HEK293 (cell line): ENCODE results near the gene MAP3K14.

ENCODE experiments used
- CTCF ChIA-PET: fragments of 350-600 bp; formaldehyde crosslinking; extraction: SDS; loops from one replicate; lab custom pipeline; 2021; ENCODE audit warnings: antibody characterized with exemption; lab: Yijun Ruan, JAX
- POLR2A ChIA-PET: fragments of 300-600 bp; formaldehyde crosslinking; extraction: SDS; loops from one replicate; lab custom pipeline; 2020; ENCODE audit warnings: antibody characterized with exemption, inconsistent platforms; lab: Yijun Ruan, JAX
- H3K27ac ChIP-seq: fragments of 200-500 bp; sonication (Bioruptor generic); 2 replicates; pipeline ENCODE4 v1.5.1; 2014; ENCODE audit warnings: low read depth, low read length, control low read depth, inconsistent platforms; ENCODE audit errors: extremely low read depth
- H3K36me3 ChIP-seq, 2 experiments: fragments of 200-500 bp in 1 of 2; sonication (Bioruptor generic) in 1 of 2; 1 replicate in 1 of 2; 2 replicates in 1 of 2; pipeline ENCODE4 v1.5.1; 2014 to 2017; ENCODE audit warnings: inconsistent platforms in 2 of 2, low read length in 2 of 2; ENCODE audit not compliant: control insufficient read depth in 2 of 2, insufficient read depth in 1 of 2
- H3K4me1 ChIP-seq: fragments of 200-500 bp; sonication (Bioruptor generic); 2 replicates; pipeline ENCODE4 v1.5.1; 2014; ENCODE audit warnings: mild to moderate bottlenecking, low read length, inconsistent platforms; ENCODE audit not compliant: control insufficient read depth, insufficient read depth
- H3K4me3 ChIP-seq: 2 replicates; pipeline ENCODE4 v1.5.1; 2011; ENCODE audit warnings: low read depth, mild to moderate bottlenecking, control low read depth, low read length, moderate library complexity
- H3K9me3 ChIP-seq: fragments of 200-500 bp; sonication (Bioruptor generic); 2 replicates; pipeline ENCODE4 v1.5.1; 2014; ENCODE audit warnings: low read depth, low read length, inconsistent platforms; ENCODE audit not compliant: control insufficient read depth, insufficient read depth
- EGR2 ChIP-seq: fragments of 450-650 bp; formaldehyde crosslinking; IDR thresholded peaks from 2 replicates; pipeline ENCODE4 v1.5.1; 2016; ENCODE audit warnings: low read depth, missing biosample characterization, missing genetic modification characterization
- GLIS2 ChIP-seq: fragments of 450-650 bp; formaldehyde crosslinking; IDR thresholded peaks from 2 replicates; pipeline ENCODE4 v1.5.1; 2016; ENCODE audit warnings: missing biosample characterization, missing genetic modification characterization
- INSM2 ChIP-seq: fragments of 450-650 bp; formaldehyde crosslinking; IDR thresholded peaks from 2 replicates; pipeline ENCODE4 v1.5.1; 2016; ENCODE audit warnings: missing biosample characterization, missing genetic modification characterization
- KLF7 ChIP-seq: fragments of 450-650 bp; formaldehyde crosslinking; IDR thresholded peaks from 2 replicates; pipeline ENCODE4 v1.5.1; 2016; ENCODE audit warnings: missing biosample characterization, missing genetic modification characterization, borderline replicate concordance
- MYNN ChIP-seq: fragments of 450-650 bp; formaldehyde crosslinking; IDR thresholded peaks from 2 replicates; pipeline ENCODE4 v1.5.1; 2016; ENCODE audit warnings: missing biosample characterization, missing genetic modification characterization, borderline replicate concordance
- OSR2 ChIP-seq: fragments of 450-650 bp; formaldehyde crosslinking; IDR thresholded peaks from 2 replicates; pipeline ENCODE4 v1.5.1; 2016; ENCODE audit warnings: missing biosample characterization, missing genetic modification characterization
- SP3 ChIP-seq: fragments of 450-650 bp; formaldehyde crosslinking; IDR thresholded peaks from 2 replicates; pipeline ENCODE4 v1.5.1; 2016; ENCODE audit warnings: missing biosample characterization, missing genetic modification characterization
- ZFHX2 ChIP-seq: fragments of 450-650 bp; formaldehyde crosslinking; conservative IDR thresholded peaks from 2 replicates; pipeline ENCODE4 v1.5.1; 2016; ENCODE audit warnings: missing biosample characterization, missing genetic modification characterization
- ZIC2 ChIP-seq: fragments of 450-650 bp; formaldehyde crosslinking; IDR thresholded peaks from 2 replicates; pipeline ENCODE4 v1.5.1; 2016; ENCODE audit warnings: missing biosample characterization, missing genetic modification characterization
- ZNF146 ChIP-seq: fragments of 450-650 bp; formaldehyde crosslinking; IDR thresholded peaks from 2 replicates; pipeline ENCODE4 v1.5.1; 2016; ENCODE audit warnings: missing biosample characterization, missing genetic modification characterization
- ZNF2 ChIP-seq: fragments of 450-650 bp; formaldehyde crosslinking; IDR thresholded peaks from 2 replicates; pipeline ENCODE4 v1.5.1; 2016; ENCODE audit warnings: missing biosample characterization, missing genetic modification characterization
- ZNF311 ChIP-seq: fragments of 450-650 bp; formaldehyde crosslinking; IDR thresholded peaks from 2 replicates; pipeline ENCODE4 v1.5.1; 2017; ENCODE audit warnings: missing biosample characterization, missing genetic modification characterization, borderline replicate concordance
- ZNF433 ChIP-seq: fragments of 450-650 bp; formaldehyde crosslinking; IDR thresholded peaks from 2 replicates; pipeline ENCODE4 v1.5.1; 2016; ENCODE audit warnings: missing biosample characterization, missing genetic modification characterization, low read depth
- ZNF510 ChIP-seq: fragments of 450-650 bp; formaldehyde crosslinking; IDR thresholded peaks from 2 replicates; pipeline ENCODE4 v1.5.1; 2018; ENCODE audit warnings: mild to moderate bottlenecking, missing genetic modification characterization, missing biosample characterization; ENCODE audit not compliant: insufficient replicate concordance
- ZNF530 ChIP-seq: fragments of 450-650 bp; formaldehyde crosslinking; IDR thresholded peaks from 2 replicates; pipeline ENCODE4 v1.5.1; 2016; ENCODE audit warnings: low read depth, missing biosample characterization, missing genetic modification characterization
- ZNF596 ChIP-seq: fragments of 450-650 bp; IDR thresholded peaks from 2 replicates; pipeline ENCODE4 v1.5.0; 2018; ENCODE audit warnings: missing biosample characterization, mild to moderate bottlenecking, missing genetic modification characterization, moderate library complexity
- ZNF76 ChIP-seq: fragments of 450-650 bp; formaldehyde crosslinking; IDR thresholded peaks from 2 replicates; pipeline ENCODE4; 2016; ENCODE audit warnings: low read depth, missing biosample characterization, missing genetic modification characterization, borderline replicate concordance
- ZNF768 ChIP-seq: fragments of 450-650 bp; formaldehyde crosslinking; IDR thresholded peaks from 2 replicates; pipeline ENCODE4 v1.5.1; 2018; ENCODE audit warnings: missing biosample characterization, mild to moderate bottlenecking, missing genetic modification characterization
- ZNF776 ChIP-seq: fragments of 450-650 bp; formaldehyde crosslinking; IDR thresholded peaks from 2 replicates; pipeline ENCODE4 v1.5.0; 2017; ENCODE audit warnings: missing biosample characterization, missing genetic modification characterization, borderline replicate concordance
- TF ChIP-seq, protein P1 (sequence below): IDR thresholded peaks from 2 replicates; pipeline ENCODE4 v1.6.1; 2011; ENCODE audit warnings: mild to moderate bottlenecking, low read depth, low read length, borderline replicate concordance
- TF ChIP-seq, protein P2 (sequence below): fragments of 450-650 bp; formaldehyde crosslinking; IDR thresholded peaks from 2 replicates; pipeline ENCODE4 v1.5.1; 2016; ENCODE audit warnings: missing biosample characterization, missing genetic modification characterization
- TF ChIP-seq, protein P3 (sequence below): fragments of 450-650 bp; formaldehyde crosslinking; IDR thresholded peaks from 2 replicates; pipeline ENCODE4 v1.5.1; 2016; ENCODE audit warnings: missing biosample characterization, missing genetic modification characterization
- TF ChIP-seq, protein P4 (sequence below): fragments of 450-650 bp; formaldehyde crosslinking; IDR thresholded peaks from 2 replicates; pipeline ENCODE4 v1.5.1; 2016; ENCODE audit warnings: missing biosample characterization, missing genetic modification characterization

Gene MAP3K14

GRCh38 chr17:45229681-45230409, 87.0 kb downstream of the MAP3K14 start (continued):
- no peak; the same call in 1 of the 2 replicates for TF ChIP-seq GLIS2 (tag by site-specific recombination)
- TF ChIP-seq, protein P1, sequence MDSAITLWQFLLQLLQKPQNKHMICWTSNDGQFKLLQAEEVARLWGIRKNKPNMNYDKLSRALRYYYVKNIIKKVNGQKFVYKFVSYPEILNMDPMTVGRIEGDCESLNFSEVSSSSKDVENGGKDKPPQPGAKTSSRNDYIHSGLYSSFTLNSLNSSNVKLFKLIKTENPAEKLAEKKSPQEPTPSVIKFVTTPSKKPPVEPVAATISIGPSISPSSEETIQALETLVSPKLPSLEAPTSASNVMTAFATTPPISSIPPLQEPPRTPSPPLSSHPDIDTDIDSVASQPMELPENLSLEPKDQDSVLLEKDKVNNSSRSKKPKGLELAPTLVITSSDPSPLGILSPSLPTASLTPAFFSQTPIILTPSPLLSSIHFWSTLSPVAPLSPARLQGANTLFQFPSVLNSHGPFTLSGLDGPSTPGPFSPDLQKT: no peak
- no peak for TF ChIP-seq ZNF768 (tag by site-specific recombination)
- TF ChIP-seq, protein P2, sequence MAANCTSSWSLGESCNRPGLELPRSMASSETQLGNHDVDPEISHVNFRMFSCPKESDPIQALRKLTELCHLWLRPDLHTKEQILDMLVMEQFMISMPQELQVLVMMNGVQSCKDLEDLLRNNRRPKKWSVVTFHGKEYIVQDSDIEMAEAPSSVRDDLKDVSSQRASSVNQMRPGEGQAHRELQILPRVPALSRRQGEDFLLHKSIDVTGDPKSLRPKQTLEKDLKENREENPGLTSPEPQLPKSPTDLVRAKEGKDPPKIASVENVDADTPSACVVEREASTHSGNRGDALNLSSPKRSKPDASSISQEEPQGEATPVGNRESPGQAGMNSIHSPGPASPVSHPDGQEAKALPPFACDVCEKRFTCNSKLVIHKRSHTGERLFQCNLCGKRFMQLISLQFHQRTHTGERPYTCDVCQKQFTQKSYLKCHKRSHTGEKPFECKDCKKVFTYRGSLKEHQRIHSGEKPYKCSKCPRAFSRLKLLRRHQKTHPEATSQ (tag by site-specific recombination): no peak
- peak; percentile 45 for TF ChIP-seq ZFHX2 (tag by site-specific recombination)
- no peak for TF ChIP-seq ZNF433 (tag by site-specific recombination)
- TF ChIP-seq ZNF596 (tag by site-specific recombination): no peak
- no peak for TF ChIP-seq SP3 (tag by site-specific recombination)
- no peak for TF ChIP-seq MYNN (tag by site-specific recombination)
- TF ChIP-seq EGR2 (tag by site-specific recombination): peak; percentile 40; the same call in 1 of the 2 replicates
- no peak for TF ChIP-seq ZNF146
- no peak for TF ChIP-seq ZNF776
- no peak for TF ChIP-seq ZNF510
- TF ChIP-seq, protein P3, sequence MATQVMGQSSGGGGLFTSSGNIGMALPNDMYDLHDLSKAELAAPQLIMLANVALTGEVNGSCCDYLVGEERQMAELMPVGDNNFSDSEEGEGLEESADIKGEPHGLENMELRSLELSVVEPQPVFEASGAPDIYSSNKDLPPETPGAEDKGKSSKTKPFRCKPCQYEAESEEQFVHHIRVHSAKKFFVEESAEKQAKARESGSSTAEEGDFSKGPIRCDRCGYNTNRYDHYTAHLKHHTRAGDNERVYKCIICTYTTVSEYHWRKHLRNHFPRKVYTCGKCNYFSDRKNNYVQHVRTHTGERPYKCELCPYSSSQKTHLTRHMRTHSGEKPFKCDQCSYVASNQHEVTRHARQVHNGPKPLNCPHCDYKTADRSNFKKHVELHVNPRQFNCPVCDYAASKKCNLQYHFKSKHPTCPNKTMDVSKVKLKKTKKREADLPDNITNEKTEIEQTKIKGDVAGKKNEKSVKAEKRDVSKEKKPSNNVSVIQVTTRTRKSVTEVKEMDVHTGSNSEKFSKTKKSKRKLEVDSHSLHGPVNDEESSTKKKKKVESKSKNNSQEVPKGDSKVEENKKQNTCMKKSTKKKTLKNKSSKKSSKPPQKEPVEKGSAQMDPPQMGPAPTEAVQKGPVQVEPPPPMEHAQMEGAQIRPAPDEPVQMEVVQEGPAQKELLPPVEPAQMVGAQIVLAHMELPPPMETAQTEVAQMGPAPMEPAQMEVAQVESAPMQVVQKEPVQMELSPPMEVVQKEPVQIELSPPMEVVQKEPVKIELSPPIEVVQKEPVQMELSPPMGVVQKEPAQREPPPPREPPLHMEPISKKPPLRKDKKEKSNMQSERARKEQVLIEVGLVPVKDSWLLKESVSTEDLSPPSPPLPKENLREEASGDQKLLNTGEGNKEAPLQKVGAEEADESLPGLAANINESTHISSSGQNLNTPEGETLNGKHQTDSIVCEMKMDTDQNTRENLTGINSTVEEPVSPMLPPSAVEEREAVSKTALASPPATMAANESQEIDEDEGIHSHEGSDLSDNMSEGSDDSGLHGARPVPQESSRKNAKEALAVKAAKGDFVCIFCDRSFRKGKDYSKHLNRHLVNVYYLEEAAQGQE (tag by site-specific recombination): peak; percentile 73
- no peak for TF ChIP-seq ZNF311 (tag by site-specific recombination)
- no peak for TF ChIP-seq ZNF76 (tag by site-specific recombination)
- TF ChIP-seq, all 188 proteins: peak for 3

GRCh38 chr17:45228763-45229539, 87.9 kb downstream of the MAP3K14 start:
- H3K4me1 ChIP-seq: no peaks in the 10 kb centered on the region; the same call in 1 of the 2 replicates
- no peak overlapping the region for H3K4me3 ChIP-seq
- no peaks in the 10 kb centered on the region for H3K9me3 ChIP-seq
- no peak overlapping the region for H3K27ac ChIP-seq
- ChIA-PET CTCF (interaction anchor here (0.6 to 11.7 kb wide), 7 partner anchors 9 to 316 kb away, joined by 3 to 192 read pairs (median 18); partner anchors contain the start of genes ACBD4 and FMNL1), POLR2A (interaction anchor here (0.8 to 1.6 kb wide), 2 partner anchors 79 to 81 kb away, joined by 3 to 7 read pairs; partner anchors contain the start of gene HEXIM1)
- no peaks in the 10 kb centered on the region for H3K36me3 ChIP-seq
- TF ChIP-seq ZIC2 (tag by site-specific recombination) (peak; percentile 87), KLF7 (tag by site-specific recombination) (0 out of 2 replicates have a peak, but pooled peaks have one; percentile 42), ZFHX2 (tag by site-specific recombination) (peak; percentile 80), ZNF311 (tag by site-specific recombination) (no peak), ZNF2 (tag by site-specific recombination) (0 out of 2 replicates have a peak, but pooled peaks have one; percentile 26), ZNF776 (no peak), OSR2 (tag by site-specific recombination) (peak; percentile 99), ZNF530 (tag by site-specific recombination) (no peak), INSM2 (tag by site-specific recombination) (0 out of 2 replicates have a peak, but pooled peaks have one; percentile 17)
- TF ChIP-seq, protein P4, sequence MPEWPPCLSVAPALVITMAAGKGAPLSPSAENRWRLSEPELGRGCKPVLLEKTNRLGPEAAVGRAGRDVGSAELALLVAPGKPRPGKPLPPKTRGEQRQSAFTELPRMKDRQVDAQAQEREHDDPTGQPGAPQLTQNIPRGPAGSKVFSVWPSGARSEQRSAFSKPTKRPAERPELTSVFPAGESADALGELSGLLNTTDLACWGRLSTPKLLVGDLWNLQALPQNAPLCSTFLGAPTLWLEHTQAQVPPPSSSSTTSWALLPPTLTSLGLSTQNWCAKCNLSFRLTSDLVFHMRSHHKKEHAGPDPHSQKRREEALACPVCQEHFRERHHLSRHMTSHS: no peak
- TF ChIP-seq, protein P1: no peak
